Activated CD8-positive, alpha-beta memory T cell treated with anti-CD3 and anti-CD28 coated beads, Interleukin-2, amount 50 U/mL, for 1 hour (primary cell): ENCODE data around the gene CCNE1.

Experiments used
- DNase-seq: peaks from one replicate; pipeline ENCODE4 v3.0.0-alpha.2; 2020; ENCODE audit errors: extremely low read depth

The CCNE1 gene

DNA sequence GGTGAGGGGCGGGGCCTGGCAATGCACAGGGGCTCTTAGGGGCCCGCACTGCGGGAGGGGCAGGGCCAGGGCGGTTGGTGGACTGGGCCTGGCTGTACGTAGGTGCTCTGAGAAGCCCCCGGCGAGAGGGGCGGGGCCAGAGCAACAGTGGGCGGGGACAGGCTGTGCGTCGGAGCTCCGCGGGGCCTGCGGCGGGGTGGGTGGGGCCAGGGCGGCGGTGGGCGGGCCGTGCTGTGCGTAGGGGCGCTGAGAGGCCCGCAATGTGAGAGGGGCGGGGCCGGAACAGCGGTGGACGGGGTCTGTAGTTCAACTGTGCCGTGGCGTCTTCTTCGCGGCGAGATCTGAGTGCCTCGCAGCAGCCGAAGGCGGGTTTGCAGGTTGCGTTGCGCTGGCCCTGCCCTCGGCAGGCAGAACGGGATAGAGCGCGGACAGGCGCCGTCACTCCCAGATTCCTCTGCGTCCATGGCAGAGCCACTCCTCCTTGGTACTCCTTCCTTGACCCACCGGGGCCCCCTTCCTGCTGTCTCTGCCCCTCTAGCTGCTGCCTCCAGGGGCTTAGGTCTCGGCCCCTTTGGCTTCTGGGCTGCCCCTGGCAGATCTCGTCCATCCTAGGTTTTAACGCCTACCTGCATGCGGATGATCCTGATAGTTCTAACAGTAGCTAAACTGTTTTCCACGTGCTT is 33.2 kb downstream of the CCNE1 start:
- DNase-seq: peak; percentile 89

GRCh38 chr19:29845574-29846176 is 33.9 kb downstream of the CCNE1 start:
- no peak for DNase-seq

DNA sequence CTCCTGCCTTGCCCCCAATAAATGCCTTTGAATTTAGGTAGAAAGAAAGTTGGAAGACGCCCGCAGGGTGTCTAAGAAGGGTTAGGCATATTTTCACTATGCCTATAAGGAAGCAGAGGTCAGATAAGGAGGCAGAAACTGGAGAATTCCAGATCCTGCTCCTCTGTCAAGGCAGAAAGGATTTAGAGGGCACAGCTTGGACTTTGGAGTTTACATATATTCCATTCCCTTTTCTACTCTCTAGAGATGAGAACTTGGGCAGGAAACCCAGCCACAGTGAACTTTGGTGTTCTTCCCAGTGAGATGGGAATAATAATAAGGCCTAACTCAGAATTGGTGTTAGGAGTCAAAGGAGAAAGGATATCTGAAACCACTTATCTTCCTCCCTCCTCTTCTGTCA is 37.4 kb downstream of the CCNE1 start:
- no peak for DNase-seq

DNA sequence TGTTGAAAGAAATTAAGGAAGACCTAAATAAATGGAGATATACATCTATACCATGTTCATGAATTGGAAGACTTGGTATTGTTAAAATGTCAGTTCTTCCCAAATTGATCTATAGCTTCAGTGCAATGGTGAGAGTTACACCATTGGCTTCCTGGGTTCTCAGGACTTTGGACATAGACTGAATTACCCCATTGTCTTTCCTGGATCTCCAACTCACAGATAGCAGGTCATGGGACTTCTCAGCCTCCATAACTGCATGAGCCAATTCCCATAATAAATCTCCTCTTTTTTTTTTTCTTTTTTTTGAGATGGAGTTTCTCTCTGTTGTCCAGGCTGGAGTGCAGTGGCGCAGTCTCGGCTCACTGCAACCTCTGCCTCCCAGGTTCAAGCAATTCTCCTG is 38.7 kb downstream of the CCNE1 start:
- DNase-seq: no peak

GRCh38 chr19:29851769-29852521 is 40.2 kb downstream of the CCNE1 start:
- DNase-seq: no peak

DNA sequence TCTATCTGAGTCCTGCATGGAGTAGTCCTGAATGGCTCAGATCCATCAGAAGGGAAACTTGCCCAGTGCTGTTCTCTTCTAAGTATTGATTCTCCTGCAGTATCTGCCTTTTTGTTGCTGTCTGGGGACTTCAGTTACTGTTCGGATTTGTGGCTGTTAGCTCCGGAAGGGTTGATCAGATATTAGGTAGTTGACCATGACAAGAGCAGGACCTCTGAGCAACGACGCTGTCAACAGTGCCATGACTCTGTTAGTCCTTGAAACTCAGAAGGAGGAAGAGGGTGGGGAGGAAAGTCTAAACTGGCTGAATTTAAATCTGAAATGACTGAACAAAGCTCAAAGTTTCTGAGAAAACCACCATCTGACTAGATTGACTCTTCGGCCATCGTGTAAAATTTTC is 42.2 kb downstream of the CCNE1 start:
- no peak for DNase-seq

DNA sequence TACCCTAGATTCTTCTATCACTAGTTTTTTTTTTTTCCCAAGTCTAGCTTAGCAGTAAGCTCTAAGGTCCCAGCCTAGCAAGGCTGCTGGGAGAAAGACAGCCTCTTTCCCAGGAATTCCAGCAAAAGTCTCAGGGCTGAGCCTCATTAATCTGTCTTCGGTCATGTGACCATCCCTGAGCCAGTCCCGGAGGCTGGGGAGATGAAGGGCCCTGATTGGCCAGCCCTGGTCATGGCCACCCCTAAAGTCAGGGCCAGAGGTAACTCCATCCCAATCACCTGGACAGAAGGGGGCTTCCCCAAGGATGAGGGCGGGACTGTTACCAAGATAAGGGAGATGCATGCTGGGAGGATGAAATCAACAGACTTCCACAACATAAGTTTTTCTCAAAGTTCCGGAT is 43.3 kb downstream of the CCNE1 start:
- DNase-seq: no peak

DNA sequence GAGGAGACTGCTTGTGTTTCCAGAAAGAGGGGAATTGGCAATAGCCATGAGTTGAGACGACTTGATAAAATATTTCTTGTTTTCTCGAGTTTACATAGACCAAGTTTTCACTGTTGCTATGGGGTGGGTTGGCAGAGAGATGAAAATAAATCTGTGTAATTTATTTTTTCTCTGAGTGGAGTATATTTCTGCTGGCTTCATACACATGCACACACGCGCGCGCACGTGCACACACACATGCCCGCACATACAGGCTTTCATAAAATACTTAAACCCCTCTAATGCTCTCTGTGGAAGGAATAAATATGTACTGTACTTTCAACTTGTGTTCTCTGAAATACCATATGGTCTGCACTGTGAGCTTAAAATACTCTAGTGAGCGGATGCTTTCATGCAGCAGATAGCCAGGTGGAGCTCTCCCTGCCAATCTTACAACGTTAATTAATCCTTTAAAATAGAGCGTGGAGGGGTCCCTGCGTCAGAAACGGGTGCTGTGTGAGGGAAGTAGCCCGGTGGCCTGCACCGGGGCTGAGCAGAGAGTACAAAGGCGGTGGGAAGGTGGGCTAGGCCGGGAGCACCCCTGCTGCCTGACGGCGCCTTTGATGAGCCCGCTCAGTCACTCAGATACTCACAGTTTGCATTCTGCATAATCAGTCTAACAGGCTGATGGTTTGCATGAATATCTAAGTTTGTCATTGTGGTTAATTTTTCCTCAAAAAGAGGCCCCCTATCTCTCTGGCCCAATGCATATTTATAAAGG is 44.1 kb downstream of the CCNE1 start:
- no peak for DNase-seq

DNA sequence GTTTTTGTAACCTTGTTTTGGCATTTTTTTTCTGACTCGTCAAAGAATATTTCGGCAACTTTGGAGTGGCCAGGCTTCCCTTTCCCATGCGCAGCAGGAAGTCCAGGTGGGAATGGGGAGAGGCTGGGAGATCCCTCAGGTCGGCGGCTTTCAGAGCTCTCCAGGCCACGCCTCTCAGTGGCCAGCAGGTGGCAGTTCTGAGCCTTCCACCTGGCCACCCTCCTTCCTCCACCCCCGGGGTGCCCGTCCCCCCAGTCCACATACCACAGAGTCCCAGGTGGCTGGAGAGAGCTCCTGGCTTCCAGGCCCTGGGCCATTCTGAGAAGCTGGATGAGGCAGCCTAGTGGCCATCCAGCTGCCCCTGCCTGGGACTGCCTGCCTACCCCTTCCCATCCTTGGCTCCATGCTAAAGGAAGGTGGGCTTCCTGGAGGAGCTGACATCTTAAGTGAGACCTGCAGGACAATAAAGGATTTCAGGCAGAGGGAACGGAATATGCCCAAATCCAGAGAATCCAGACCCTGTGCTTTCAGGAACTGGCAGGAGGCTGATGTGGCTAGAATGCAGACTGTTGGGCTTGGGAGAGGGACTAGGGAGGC is 46.3 kb downstream of the CCNE1 start:
- no peak for DNase-seq

GRCh38 chr19:29858621-29859020 is 46.8 kb downstream of the CCNE1 start:
- no peak for DNase-seq

DNA sequence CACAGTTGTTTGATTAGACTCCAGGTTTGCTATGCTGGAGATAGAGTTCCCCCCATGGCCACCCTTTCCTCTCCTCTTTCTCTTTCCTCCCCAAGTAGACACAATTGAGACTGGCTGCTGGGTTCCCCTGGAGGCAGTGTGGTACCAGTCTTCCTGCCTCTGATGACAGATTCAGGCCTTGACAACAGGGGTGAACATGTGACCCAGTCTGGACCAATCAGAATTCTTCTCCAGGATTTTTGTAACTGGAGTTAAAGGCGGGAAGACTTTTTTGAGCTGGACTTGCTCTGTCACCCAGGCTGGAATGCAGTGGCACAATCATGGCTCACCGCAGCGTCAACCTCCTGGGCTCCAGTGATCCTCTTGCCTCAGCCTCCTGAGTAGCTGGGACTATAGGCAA is 48.7 kb downstream of the CCNE1 start:
- no peak for DNase-seq

- DNase-seq: no peak
These were observed 49.8 kb downstream of the CCNE1 start for GRCh38 chr19:29861574-29861973.

GRCh38 chr19:29866011-29866410 is 54.2 kb downstream of the CCNE1 start:
- DNase-seq: no peak

DNA sequence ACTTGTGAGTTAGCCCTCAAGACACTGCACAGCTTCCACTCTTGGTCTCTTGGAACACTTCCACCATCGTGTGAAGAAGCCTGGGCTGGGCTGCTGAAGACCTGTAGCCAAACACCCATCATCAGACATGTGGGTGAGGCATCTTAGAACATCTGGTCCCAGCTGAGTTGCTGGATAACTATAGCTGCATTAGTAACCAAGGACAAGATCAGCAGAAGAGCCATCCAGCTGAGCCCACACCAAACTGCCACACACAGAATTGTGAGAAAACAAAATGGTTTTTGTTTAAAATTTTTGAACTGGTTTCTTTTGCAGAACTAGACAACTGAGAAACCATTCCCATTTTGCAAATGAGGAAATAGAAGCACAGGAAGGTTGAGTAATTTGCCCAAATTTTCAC is 56.2 kb downstream of the CCNE1 start:
- DNase-seq: no peak

GRCh38 chr19:29871143-29871542 is 59.4 kb downstream of the CCNE1 start:
- DNase-seq: no peak

- DNase-seq: no peak
These were observed 60.5 kb downstream of the CCNE1 start for GRCh38 chr19:29872224-29872731.

DNA sequence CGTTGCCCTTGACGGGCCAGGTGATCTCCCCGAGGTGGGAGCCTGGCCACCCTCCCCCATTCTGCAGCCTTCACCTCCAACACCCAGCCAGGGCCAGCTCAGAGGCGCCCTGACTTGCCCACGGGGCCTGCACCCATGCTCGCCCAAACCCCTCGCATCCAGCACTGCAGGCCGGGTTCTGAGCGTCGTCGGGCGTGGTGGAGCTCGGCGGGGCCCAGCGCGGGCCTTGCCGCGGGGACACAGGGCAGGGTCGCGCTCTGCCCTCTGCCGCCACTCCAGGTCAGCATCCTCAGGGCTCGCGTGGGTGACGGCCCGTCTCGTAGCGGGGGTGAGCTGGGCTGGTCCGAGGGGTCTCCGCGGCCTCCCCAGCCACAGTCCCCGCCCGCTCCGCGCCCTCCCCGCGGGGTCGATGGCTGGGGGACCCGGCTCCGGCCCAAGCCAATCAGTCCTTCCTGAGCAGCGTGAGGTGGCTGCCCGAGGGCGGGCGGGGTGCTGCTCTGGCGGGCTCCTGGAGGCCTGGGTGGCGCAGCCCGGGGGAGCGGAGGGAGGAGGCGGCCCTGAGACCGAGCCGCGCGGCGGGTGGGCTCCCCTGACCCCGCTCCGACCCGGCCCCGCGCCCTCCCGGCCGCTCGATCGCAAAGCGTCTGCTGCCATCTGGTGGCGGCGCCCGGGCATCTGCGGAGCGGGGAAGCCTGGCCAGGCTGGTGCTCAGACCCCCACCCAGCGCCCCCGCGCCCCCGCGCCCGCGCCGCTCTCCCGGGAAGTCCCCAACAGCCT is 61.4 kb downstream of the CCNE1 start:
- peak; percentile 13 for DNase-seq
